Panc1 (cell line): ENCODE measurements around the gene HLCS. TPM values are rescaled to one million over a fixed set of nuclear protein-coding genes. Genes with fewer than 3 reads are reported as not detected.

Source experiments
- ATAC-seq: fragments of 200-7000 bp; cut with Tn5 transposase; 2 replicates; pipeline ENCODE4 v1.9.1; 2020; ENCODE audit warnings: mild to moderate bottlenecking, moderate library complexity
- BruUV-seq: library from RNA; stranded (reverse); fragments of 400-500 nt; replicated peaks from 2 replicates; lab custom pipeline; 2021; lab: Mats Ljungman, UMichigan
- CTCF ChIA-PET: fragments of 300-600 bp; sonication (Branson Sonifier 250); formaldehyde crosslinking; loops from one replicate; lab custom pipeline; 2022; ENCODE audit warnings: antibody characterized with exemption; lab: Charles Lee
- POLR2A ChIA-PET: fragments of 300-600 bp; sonication (Branson Sonifier 250); formaldehyde crosslinking; loops from one replicate; lab custom pipeline; 2022; ENCODE audit warnings: antibody characterized with exemption; lab: Charles Lee
- DNase-seq: peaks from one replicate; pipeline ENCODE4 v3.0.0-alpha.2; 2010; ENCODE audit warnings: low read depth, low spot score
- H3K27ac ChIP-seq: 2 replicates; pipeline ENCODE4 v1.5.1; 2011; ENCODE audit warnings: mild to moderate bottlenecking, low read length, inconsistent platforms
- H3K27me3 ChIP-seq: fragments of 200-500 bp; sonication (Bioruptor generic); 2 replicates; pipeline ENCODE4 v1.6.0; 2014; ENCODE audit warnings: low read length, inconsistent platforms; ENCODE audit not compliant: control insufficient read depth, insufficient read depth
- H3K36me3 ChIP-seq: fragments of 200-500 bp; sonication (Bioruptor generic); 2 replicates; pipeline ENCODE4 v1.5.1; 2014; ENCODE audit warnings: inconsistent platforms, mild to moderate bottlenecking, low read length, moderate library complexity; ENCODE audit not compliant: control insufficient read depth, insufficient read depth
- H3K4me1 ChIP-seq: 2 replicates; pipeline ENCODE4 v1.5.1; 2011; ENCODE audit warnings: inconsistent platforms, mild to moderate bottlenecking, low read length, moderate library complexity; ENCODE audit not compliant: control insufficient read depth, insufficient read depth
- H3K4me3 ChIP-seq, 2 experiments: 2 replicates each; pipeline ENCODE4 v1.5.1; 2011 to 2012; ENCODE audit warnings: low read depth in 2 of 2, low read length in 2 of 2, mild to moderate bottlenecking in 2 of 2, inconsistent platforms in 1 of 2, moderate library complexity in 1 of 2
- H3K9me3 ChIP-seq: fragments of 200-500 bp; sonication (Bioruptor generic); 2 replicates; pipeline ENCODE4 v1.5.1; 2014; ENCODE audit warnings: low read depth, mild to moderate bottlenecking, inconsistent platforms, low read length, moderate library complexity; ENCODE audit not compliant: control insufficient read depth, insufficient read depth
- POLR2AphosphoS5 ChIP-seq: IDR thresholded peaks from 2 replicates; pipeline ENCODE4 v1.6.1; 2012; ENCODE audit warnings: mild to moderate bottlenecking, low read depth, low read length, moderate library complexity
- REST ChIP-seq, 2 experiments: IDR thresholded peaks; 2 replicates each; pipeline ENCODE4 v1.6.1; 2011 to 2012; ENCODE audit warnings: low read depth in 2 of 2, control low read depth in 1 of 2, low read length in 1 of 2, mild to moderate bottlenecking in 1 of 2, moderate library complexity in 1 of 2; ENCODE audit not compliant: insufficient read depth in 1 of 2
- SIN3A ChIP-seq: IDR thresholded peaks from 2 replicates; pipeline ENCODE4 v1.6.1; 2012; ENCODE audit warnings: low read depth, mild to moderate bottlenecking, low read length, moderate library complexity, borderline replicate concordance; ENCODE audit not compliant: insufficient read depth
- TCF7L2 ChIP-seq: IDR thresholded peaks from 2 replicates; pipeline ENCODE4 v1.6.1; 2011; ENCODE audit warnings: mild to moderate bottlenecking, low read depth, low read length, inconsistent platforms
- in situ Hi-C: cut with HindIII; loops from 2 replicates; pipeline ENCODE4 v1.10.0; 2016; ENCODE audit warnings: low sequenced_read_pairs, low pct_unique_long_range_greater_than_20kb
- intact Hi-C: fragments of 100-400 bp; cut with micrococcal nuclease; formaldehyde crosslinking; loops from one replicate; pipeline ENCODE4 v1.10.0; 2022; ENCODE audit not compliant: unreplicated experiment
- total RNA-seq: library from RNA; stranded (reverse); gene quantifications from one replicate; pipeline ENCODE4 v1.2.1, GENCODE V29; 2021; ENCODE audit not compliant: unreplicated experiment
- TF ChIP-seq, protein P1 (sequence below): fragments of 450-650 bp; IDR thresholded peaks from 2 replicates; pipeline ENCODE4 v1.5.1; 2017; ENCODE audit warnings: mild to moderate bottlenecking

The HLCS gene
- total RNA-seq, 1 experiment from 2014 or later, result 15.3 TPM

DNA sequence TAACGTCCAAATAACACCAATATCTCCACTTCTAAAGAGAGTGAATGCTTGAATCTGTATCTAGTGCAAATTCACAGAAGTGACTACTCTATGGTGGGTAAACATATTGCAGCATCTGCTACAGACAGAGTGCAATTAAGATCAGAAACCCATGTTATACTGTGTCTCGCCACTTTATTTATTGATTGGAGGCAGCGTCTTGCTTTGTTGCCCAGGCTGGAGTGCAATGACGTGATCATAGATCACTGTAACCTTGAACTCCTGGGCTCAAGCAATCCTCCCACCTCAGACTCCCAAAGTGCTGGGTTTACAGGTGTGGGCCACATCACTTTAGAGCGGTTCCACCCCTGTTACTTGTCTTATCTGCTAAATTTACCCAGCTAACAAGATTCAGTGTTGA, 57.0 kb downstream of the HLCS start:
- BruUV-seq, result no TSS peak
- H3K4me3 ChIP-seq, result no peak overlapping the region
- CTCF ChIA-PET, result no interaction called here
- H3K9me3 ChIP-seq, result no peaks in the 10 kb centered on the region
- peaks cover 3% of the 10 kb centered on the region for H3K4me1 ChIP-seq
- TF ChIP-seq REST (IDR thresholded peaks at IDR 0.05; ENCODE audit: insufficient read depth in 1 of 2, low read depth in 2 of 2, low read length in 1 of 2) (no peak), TCF7L2 (no peak), SIN3A (no peak), POLR2AphosphoS5 (no peak)
- TF ChIP-seq, protein P1, sequence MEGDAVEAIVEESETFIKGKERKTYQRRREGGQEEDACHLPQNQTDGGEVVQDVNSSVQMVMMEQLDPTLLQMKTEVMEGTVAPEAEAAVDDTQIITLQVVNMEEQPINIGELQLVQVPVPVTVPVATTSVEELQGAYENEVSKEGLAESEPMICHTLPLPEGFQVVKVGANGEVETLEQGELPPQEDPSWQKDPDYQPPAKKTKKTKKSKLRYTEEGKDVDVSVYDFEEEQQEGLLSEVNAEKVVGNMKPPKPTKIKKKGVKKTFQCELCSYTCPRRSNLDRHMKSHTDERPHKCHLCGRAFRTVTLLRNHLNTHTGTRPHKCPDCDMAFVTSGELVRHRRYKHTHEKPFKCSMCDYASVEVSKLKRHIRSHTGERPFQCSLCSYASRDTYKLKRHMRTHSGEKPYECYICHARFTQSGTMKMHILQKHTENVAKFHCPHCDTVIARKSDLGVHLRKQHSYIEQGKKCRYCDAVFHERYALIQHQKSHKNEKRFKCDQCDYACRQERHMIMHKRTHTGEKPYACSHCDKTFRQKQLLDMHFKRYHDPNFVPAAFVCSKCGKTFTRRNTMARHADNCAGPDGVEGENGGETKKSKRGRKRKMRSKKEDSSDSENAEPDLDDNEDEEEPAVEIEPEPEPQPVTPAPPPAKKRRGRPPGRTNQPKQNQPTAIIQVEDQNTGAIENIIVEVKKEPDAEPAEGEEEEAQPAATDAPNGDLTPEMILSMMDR, result no peak
- ATAC-seq (no peak), DNase-seq (no peak)
- H3K27ac ChIP-seq, result no peak overlapping the region
- in situ Hi-C loops (no loop called here), intact Hi-C loops (no loop called here)
- no peaks in the 10 kb centered on the region for H3K27me3 ChIP-seq
- POLR2A ChIA-PET, result no interaction called here
- H3K36me3 ChIP-seq, result no peaks in the 10 kb centered on the region

DNA sequence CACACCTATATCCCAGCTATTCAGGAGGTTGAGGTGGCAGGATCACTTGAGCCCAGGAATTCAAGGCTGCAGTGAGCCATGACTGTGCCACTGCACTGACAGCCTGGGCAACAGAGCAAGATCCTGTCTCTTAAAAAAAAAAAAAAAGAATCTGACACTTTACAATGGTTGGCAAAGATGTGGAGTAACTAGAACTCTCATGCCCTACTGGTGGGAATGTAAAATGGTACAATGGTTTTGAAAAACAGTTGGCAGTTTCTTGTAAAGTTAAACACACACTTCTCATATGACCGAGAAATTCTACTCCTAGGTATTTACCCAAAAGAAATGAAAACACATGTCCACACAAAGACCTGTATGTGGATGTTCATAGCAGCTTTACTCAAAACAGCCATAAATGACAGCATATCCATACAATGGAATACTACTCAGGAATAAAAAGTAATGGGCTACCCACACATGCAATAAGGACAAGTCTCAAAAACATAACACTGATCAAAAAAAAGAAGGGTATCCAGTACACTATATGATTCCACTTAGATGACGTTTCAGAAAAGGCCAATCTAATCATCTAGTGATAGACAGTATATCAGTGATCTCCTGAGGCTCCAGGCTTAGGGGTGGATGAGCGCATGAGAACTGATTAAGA, 58.1 kb downstream of the HLCS start:
- POLR2A ChIA-PET, result interaction anchor here (0.7 kb wide), 1 partner anchor 57 kb away, joined by 3 read pairs; no protein-coding TSS in a partner anchor

More for the DNA sequence above, 58.1 kb downstream of the HLCS start:
- TF ChIP-seq, protein P1, result no peak
- no peak for TF ChIP-seq REST (IDR thresholded peaks at IDR 0.05; ENCODE audit: insufficient read depth in 1 of 2, low read depth in 2 of 2, low read length in 1 of 2)
- no peak for TF ChIP-seq POLR2AphosphoS5
- no peak for TF ChIP-seq TCF7L2
- no peak for TF ChIP-seq SIN3A
- Histone ChIP-seq H3K27ac (no peak overlapping the region), H3K9me3 (no peaks in the 10 kb centered on the region), H3K4me1 (peaks cover 3% of the 10 kb centered on the region), H3K4me3 (no peak overlapping the region), H3K36me3 (no peaks in the 10 kb centered on the region), H3K27me3 (no peaks in the 10 kb centered on the region)
- BruUV-seq, result no TSS peak
- no peak for ATAC-seq
- intact Hi-C loops, result no loop called here
- CTCF ChIA-PET, result no interaction called here
- in situ Hi-C loops, result no loop called here
- no peak for DNase-seq
